ENCODE measurements around the gene SETDB1. TPM values are rescaled to one million over a fixed set of nuclear protein-coding genes. Genes with fewer than 3 reads are reported as not detected.

The SETDB1 gene
- total and polyA plus RNA-seq, 4 donors, result 5.4 to 23.7 (median 14.0) TPM

DNA sequence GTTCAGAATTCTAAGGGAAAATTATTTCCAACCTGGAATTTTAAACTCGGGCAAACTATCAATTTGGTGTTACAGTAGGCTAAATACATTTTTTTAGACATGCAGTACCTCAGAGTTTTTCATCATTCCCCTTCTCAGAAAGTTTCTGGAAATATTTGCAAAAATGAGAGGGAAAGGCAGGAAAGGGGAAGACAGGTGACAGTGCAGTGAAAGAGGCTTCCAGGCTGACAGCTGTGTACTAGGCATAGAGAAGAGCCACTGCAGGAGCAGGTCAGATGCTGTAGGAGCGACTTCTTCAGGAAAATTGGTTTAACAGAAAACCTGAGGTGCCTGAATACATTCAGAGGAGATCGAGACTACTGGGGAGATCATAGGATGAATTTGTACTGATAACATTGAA is 28.5 kb downstream of the SETDB1 start:
- WGBS, result 96% methylated on average over 3 of the region's 3 CpGs
- Histone ChIP-seq H3K27me3 (ENCODE audit: control insufficient read depth in 4 of 4, insufficient read depth in 4 of 4, low read length in 3 of 4) (no peaks in the 10 kb centered on the region), H3K4me3 (ENCODE audit: low read depth in 1 of 3, low read length in 3 of 3) (no peak overlapping the region), H3K36me3 (ENCODE audit: control insufficient read depth in 4 of 4, insufficient read depth in 3 of 4, low read depth in 1 of 4, low read length in 3 of 4) (peaks cover 3 to 52% (median 38%) of the 10 kb centered on the region in 4 donors), H3K27ac (ENCODE audit: low read depth in 1 of 2, low read length in 2 of 2) (no peak overlapping the region), H3K4me1 (ENCODE audit: control insufficient read depth in 4 of 4, insufficient read depth in 4 of 4, low read length in 3 of 4) (no peaks in the 10 kb centered on the region), H3K9ac (ENCODE audit: low read depth in 1 of 2, low read length in 2 of 2) (no peak overlapping the region), H3K9me3 (ENCODE audit: control insufficient read depth in 4 of 4, low read length in 3 of 4) (no peaks in the 10 kb centered on the region)
- TF ChIP-seq HNF4A (conservative IDR thresholded peaks at IDR 0.05) (no peak), TAF1 (conservative IDR thresholded peaks at IDR 0.05) (no peak), FOXA1 (IDR thresholded peaks at IDR 0.05) (no peak), NR2F2 (IDR thresholded peaks at IDR 0.05) (no peak), YY1 (IDR thresholded peaks at IDR 0.05) (no peak), FOXA2 (IDR thresholded peaks at IDR 0.05) (no peak), HNF4G (IDR thresholded peaks at IDR 0.05) (no peak), JUND (IDR thresholded peaks at IDR 0.05) (no peak), EGR1 (IDR thresholded peaks at IDR 0.05; ENCODE audit: low read depth in 2 of 2) (no peak), SP1 (IDR thresholded peaks at IDR 0.05) (no peak), RXRA (IDR thresholded peaks at IDR 0.05) (no peak), CTCF (IDR thresholded peaks at IDR 0.05; ENCODE audit: low read depth, low read length, missing input control) (no peak), RAD21 (IDR thresholded peaks at IDR 0.05) (no peak)
- TF ChIP-seq, protein P1, sequence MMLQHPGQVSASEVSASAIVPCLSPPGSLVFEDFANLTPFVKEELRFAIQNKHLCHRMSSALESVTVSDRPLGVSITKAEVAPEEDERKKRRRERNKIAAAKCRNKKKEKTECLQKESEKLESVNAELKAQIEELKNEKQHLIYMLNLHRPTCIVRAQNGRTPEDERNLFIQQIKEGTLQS (IDR thresholded peaks at IDR 0.05), result no peak
- TF ChIP-seq, protein P2, sequence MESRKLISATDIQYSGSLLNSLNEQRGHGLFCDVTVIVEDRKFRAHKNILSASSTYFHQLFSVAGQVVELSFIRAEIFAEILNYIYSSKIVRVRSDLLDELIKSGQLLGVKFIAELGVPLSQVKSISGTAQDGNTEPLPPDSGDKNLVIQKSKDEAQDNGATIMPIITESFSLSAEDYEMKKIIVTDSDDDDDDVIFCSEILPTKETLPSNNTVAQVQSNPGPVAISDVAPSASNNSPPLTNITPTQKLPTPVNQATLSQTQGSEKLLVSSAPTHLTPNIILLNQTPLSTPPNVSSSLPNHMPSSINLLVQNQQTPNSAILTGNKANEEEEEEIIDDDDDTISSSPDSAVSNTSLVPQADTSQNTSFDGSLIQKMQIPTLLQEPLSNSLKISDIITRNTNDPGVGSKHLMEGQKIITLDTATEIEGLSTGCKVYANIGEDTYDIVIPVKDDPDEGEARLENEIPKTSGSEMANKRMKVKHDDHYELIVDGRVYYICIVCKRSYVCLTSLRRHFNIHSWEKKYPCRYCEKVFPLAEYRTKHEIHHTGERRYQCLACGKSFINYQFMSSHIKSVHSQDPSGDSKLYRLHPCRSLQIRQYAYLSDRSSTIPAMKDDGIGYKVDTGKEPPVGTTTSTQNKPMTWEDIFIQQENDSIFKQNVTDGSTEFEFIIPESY (IDR thresholded peaks at IDR 0.05), result no peak
- TF ChIP-seq, protein P3, sequence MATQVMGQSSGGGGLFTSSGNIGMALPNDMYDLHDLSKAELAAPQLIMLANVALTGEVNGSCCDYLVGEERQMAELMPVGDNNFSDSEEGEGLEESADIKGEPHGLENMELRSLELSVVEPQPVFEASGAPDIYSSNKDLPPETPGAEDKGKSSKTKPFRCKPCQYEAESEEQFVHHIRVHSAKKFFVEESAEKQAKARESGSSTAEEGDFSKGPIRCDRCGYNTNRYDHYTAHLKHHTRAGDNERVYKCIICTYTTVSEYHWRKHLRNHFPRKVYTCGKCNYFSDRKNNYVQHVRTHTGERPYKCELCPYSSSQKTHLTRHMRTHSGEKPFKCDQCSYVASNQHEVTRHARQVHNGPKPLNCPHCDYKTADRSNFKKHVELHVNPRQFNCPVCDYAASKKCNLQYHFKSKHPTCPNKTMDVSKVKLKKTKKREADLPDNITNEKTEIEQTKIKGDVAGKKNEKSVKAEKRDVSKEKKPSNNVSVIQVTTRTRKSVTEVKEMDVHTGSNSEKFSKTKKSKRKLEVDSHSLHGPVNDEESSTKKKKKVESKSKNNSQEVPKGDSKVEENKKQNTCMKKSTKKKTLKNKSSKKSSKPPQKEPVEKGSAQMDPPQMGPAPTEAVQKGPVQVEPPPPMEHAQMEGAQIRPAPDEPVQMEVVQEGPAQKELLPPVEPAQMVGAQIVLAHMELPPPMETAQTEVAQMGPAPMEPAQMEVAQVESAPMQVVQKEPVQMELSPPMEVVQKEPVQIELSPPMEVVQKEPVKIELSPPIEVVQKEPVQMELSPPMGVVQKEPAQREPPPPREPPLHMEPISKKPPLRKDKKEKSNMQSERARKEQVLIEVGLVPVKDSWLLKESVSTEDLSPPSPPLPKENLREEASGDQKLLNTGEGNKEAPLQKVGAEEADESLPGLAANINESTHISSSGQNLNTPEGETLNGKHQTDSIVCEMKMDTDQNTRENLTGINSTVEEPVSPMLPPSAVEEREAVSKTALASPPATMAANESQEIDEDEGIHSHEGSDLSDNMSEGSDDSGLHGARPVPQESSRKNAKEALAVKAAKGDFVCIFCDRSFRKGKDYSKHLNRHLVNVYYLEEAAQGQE (IDR thresholded peaks at IDR 0.05), result no peak
- TF ChIP-seq, protein P4, sequence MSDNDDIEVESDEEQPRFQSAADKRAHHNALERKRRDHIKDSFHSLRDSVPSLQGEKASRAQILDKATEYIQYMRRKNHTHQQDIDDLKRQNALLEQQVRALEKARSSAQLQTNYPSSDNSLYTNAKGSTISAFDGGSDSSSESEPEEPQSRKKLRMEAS (IDR thresholded peaks at IDR 0.05), result no peak
- no peak for DNase-seq (ENCODE audit: low spot score)

- Histone ChIP-seq H3K9ac (ENCODE audit: low read depth in 1 of 2, low read length in 2 of 2) (no peak overlapping the region), H3K4me3 (ENCODE audit: low read depth in 1 of 3, low read length in 3 of 3) (no peak overlapping the region), H3K36me3 (ENCODE audit: control insufficient read depth in 4 of 4, insufficient read depth in 3 of 4, low read depth in 1 of 4, low read length in 3 of 4) (peaks cover 5 to 50% (median 36%) of the 10 kb centered on the region in 4 donors), H3K4me1 (ENCODE audit: control insufficient read depth in 4 of 4, insufficient read depth in 4 of 4, low read length in 3 of 4) (no peaks in the 10 kb centered on the region), H3K9me3 (ENCODE audit: control insufficient read depth in 4 of 4, low read length in 3 of 4) (no peaks in the 10 kb centered on the region), H3K27me3 (ENCODE audit: control insufficient read depth in 4 of 4, insufficient read depth in 4 of 4, low read length in 3 of 4) (no peaks in the 10 kb centered on the region), H3K27ac (ENCODE audit: low read depth in 1 of 2, low read length in 2 of 2) (no peak overlapping the region)
- TF ChIP-seq, protein P1 (IDR thresholded peaks at IDR 0.05), result no peak
- TF ChIP-seq, protein P3 (IDR thresholded peaks at IDR 0.05), result no peak
- peak; percentile 20 for TF ChIP-seq NR2F2 (IDR thresholded peaks at IDR 0.05)
- no peak for DNase-seq (ENCODE audit: low spot score)
Observed at GRCh38 chr1:150955280-150955679, 29.1 kb downstream of the SETDB1 start.
